Measurements from ENCODE around the gene GPR17. TPM values are rescaled to one million over a fixed set of nuclear protein-coding genes. Genes with fewer than 3 reads are reported as not detected.

The GPR17 gene
- total RNA-seq, 1 donor from 2014 or later = 0.48 TPM

DNA sequence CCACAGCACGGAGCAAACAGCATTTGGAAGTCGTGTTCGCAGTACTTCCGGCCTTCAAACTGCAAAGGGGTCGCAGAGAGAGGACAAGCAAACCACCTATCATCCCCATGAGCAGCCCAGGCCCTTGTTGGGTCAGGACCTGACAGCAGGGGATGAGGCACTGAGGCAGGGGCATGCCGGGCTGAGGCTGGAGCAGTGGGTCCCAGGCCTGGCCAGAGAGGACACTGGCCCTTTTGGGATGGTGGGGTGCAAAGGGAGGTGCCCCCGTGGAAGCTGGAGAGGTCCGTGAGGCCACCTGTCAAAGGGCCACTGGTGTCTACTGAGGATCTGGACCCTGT, 8.9 kb downstream of the GPR17 start:
- no peak for DNase-seq (ENCODE audit: low spot score)

DNA sequence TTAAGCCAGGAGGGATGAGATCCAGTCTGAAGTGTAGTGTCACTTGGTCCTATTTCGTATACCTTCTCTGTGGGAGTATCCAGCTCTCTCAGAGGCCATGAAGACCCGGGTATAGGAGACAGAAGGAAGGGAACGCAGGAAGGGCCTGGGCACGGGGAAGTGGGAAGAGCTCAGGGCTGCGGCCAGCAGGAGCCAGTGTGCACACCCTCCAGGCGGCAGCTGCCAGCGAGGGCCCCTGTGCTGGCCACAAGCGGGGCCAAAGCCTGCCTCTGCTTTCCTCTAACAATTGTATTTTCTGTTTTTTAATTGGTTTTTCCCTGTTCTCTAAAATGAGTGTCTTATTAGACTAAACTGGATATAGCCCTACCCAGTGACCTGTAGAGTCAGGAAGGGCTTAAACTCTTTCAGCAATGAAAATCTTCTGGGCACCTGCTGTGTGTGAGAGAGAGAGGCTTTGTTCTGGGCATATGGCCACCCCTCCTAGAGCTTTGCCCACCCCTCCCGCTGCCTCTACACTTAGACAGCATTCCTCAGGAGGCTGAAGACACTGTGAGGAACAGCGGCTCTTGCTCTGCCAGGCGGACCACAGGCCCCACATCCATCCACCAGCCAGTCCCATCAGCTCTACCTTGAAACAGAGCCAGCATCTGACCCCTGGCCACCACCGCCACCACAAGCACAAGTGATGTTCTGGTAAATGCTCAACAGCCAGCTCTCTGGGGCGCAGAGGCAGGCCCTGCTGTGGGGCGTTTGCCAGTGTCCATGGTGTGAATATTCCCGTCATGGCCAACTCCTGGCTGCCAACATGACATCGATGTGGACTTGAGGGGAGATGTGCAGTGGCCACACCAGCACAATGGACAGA, 9.5 kb downstream of the GPR17 start:
- DNase-seq (ENCODE audit: low spot score) = no peak

DNA sequence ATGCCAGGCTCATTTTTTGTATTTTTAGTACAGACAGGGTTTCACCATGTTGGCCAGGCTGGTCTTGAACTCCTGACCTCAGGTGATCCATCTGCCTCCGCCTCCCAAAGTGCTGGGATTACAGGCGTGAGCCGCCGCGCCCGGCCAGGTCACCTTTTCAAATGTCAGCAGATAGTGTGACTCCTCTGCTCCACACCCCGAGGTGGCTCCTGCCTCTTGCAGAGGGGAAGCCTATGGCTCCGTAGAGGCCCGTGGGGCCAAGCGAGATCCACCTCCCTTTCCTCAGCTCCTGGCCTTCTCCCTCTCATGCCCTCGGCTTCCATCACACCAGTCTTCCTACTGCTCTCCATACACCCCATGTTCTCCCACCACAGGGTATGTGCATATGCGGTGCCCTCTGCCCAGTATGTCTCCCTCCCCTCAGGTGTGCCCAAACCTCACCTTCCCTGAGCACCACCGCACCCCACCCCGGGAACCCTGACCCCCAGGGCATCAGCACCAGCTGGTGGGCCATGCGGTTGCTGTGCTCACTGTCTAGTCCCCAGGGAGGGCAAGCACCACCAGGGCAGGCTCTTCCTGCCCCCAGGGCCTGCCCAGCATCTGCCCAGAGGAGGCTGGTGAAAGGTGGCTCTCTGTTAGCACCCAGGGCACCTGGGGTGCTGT, 10.7 kb downstream of the GPR17 start:
- no peak for DNase-seq (ENCODE audit: low spot score)

DNA sequence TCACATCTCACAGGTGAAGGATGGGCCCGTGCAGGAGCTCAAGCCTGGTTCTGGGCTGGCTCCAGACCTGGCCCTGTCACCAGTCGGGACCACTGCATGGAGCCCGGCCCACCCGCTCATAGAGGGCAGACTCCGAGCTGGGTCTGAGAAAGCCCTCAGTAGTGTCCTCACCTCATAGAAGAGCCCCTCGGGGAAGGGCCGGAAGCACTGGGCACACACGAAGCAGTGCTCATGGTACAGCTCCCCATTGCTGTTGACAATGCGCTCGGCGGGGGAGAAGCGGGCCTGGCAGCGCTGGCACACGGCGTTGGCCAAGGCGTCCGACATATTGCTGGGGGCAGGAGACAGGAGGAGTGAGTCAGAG, 11.3 kb downstream of the GPR17 start:
- no peak for DNase-seq (ENCODE audit: low spot score)

DNA sequence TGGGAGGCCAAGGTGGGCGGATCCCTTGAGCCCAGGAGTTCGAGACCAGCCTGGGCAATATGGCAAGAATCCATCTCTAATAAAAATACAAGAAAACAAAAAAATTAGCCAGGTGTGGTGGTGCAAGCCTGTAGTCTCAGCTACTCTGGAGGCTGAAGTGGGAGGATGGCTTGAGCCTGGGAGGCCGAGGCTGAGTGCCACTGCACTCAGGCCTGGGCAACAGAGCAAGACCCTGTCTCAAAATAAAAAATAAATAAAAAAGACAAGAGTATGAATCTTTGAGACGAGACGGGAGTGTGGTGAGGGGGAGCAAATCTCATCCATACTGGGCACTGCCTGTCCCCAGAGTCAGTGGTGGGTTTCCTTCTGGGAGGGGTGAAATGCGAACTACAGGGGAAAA, 12.2 kb downstream of the GPR17 start:
- DNase-seq (ENCODE audit: low spot score) = no peak

DNA sequence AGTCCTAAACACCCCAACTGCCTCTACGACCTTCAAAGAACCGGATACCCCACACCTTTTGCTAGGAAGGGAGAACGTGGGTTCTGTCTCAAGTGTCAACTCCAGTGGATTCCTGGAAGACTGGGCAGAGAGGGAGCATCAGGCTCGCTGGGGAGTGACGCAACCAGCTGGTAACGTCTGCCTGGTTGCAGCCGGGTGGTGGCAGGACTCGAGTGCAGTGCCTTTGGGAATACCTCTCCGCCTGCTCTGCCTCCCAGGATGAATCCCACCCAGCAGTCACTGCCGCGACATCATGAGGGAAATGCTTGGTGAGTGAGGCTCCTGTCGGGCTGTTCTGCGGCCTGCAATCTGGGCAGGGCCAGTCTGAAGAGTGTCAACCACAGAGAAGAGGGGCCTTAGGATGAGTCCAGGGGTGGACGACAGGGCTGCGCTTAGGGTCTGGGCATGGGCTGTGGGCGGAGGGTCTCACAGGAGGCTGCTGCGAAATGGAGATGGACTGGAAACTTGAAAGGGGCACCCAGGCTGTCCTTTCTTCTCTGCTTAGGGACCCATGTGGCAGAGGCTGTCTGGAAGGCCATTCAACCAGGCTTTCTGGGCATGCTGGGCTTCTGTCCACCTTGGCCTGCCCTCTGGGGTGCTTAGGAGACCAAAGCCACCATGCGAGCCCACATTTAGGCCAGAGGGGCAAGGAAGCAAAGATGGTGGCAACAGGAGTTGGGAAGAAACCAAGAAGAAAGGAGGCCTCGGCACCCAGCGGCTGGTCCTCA, 12.9 kb downstream of the GPR17 start:
- no peak for DNase-seq (ENCODE audit: low spot score)

DNA sequence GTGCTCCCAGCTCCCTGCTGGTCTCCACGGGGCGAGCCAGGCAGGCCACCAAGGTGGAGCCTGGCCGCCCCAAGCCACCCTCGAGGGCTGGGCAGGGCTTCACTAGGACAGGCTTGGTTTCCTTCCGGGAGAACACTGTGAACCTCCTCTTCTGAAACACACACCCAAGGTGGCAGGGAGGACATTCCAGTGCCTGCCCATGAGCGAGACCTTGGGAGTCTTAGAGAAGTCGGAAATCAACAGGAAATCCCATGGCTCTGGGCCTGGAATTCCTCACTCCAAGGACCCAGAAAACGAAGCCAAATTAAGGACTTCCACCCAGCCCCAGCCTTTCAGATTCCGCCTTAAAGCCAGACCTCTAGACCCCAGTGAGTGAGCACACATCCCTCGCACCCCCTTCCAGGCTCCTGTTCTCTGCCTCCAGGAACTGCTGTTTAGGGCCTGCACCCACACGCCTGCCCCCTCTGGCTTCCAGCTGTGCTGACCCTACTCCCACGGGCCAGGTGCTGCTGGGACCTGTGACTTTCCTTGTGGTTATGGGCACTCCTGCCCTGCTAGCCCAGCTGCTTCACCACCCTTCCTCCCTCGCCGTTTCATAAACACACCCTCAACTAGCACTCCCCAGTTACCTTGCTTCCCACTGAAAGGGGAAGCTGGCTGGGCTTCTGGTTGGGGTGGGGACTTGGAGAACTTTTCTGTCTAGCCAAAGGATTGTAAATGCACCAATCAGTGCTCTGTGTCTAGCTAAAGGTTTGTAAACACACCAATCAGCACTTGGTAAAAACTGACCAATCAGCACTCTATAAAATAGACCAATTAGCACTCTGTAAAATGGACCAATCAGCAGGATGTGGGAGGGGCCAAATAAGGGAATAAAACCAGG, 13.7 kb downstream of the GPR17 start:
- DNase-seq (ENCODE audit: low spot score) = peak; percentile 29

DNA sequence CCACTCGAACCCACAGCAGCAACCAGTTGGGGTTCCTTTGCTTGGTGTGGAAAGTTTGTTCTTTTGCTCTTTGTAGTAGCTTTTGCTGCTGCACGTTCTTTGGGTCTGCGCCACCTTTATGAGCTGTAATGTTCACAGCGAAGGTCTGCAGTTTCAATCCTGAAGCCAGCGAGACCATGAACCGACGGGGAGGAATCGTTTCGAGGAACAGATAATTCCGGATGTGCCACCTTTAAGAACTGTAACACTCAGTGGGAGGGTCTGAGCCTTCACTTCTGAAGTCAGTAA, 14.3 kb downstream of the GPR17 start:
- no peak for DNase-seq (ENCODE audit: low spot score)

DNA sequence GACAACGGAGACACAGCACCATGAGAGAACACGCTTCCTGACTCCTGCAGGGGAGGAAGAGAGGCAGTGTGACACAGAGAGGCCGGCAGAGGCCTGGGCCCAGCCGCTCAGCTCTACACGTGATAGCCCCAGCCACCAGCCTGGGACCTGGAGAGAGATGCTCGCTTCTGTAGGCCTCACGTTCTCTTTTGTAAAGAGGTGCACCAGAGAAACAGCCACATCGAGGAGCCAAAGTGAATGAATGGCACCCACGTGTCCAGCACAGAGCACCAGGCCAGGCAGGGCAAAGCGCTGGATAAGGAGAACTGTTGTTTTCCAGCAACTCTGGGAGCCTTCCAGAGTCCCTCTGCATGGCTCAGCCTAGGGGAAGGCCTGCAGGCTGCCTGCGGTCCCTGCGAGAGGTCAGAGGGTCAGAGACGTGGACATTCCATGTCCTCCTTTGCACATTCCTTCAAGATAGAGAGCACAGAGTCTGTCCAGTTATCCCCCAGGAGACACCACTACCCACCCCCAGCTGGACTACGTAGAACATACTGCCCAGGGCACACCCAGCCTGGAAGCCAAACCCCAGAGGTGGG, 15.2 kb downstream of the GPR17 start:
- no peak for DNase-seq (ENCODE audit: low spot score)

DNA sequence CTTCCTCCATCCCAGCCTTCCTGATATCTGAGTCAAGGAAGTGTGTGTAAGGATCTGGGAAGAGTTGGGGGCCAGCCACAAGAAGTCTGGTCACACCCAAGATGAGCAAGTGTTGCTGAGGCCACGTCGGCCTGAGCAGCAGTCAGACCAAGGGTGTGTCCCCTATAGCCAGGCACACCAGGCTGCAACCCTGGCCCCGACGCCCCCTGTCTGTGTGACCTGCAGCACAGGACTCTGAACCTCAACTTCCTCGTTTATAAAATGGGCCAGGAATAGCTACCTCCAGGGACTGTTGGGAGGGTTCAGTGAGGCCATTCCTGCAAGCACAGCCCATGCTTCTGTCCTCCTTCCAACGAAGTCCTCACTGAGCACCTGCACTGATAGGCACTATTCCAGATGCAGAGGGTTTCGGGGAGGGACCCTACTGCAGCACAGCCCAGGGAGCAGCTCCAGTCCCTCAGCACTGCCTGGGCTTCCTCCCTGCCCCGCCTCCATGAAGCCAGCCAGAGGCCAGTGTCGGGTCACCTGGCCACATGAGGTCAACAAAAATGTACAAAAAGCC, 16.1 kb downstream of the GPR17 start:
- no peak for DNase-seq (ENCODE audit: low spot score)

DNA sequence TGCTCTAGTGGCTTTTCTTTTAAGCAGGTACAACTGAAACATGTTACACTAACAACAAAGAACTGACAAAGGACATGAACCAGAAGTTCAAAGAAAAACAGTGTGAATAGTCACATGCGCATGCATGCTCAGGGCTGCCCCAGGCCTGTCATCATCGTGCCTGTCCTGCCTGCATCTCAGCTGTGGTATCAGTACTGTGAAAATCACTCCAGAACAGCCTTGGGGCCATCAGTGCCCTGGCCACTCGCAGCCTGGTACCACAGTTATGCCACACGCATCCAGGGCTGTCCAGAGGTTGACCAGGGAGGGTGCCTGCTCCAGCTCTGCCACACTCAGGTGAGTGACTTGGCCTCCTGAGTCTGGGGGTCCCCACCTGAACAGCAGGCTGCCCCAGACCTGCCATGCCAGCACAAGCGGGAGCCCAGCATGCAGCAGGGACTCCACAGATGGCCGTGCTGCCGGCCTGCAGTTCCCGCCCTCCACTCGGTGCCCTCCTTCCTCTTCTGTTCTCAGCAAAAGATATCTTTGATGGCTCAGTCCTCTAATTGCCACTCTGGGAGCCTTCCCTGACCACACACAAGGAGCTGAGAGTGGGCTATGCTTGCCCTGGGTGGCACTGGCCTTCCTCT, 17.1 kb downstream of the GPR17 start:
- DNase-seq (ENCODE audit: low spot score) = no peak

DNA sequence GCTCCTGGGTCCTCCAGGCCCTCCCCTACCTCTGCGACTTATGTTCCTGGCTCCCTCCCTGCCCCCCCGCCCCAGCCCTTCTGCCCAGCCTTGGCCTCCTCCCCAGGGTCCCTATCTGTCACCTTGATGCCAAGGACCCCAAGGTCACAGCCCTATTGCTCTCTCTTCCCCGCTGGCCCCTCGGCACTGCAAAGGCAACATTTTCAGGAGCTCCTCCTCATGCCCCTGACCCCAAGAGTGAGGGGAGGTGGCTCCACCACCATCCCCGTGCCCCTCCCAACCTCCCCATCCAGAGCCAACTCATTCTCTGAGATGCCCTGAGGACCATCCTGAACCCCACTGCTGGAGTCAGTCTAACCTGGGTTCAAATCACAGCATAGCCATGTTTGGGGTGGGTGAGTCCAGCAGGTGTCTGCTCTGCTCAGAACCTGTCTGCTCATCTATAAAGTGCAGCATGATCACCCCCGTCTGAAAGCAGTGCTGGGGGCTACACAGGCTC, 17.7 kb downstream of the GPR17 start:
- no peak for DNase-seq (ENCODE audit: low spot score)

DNA sequence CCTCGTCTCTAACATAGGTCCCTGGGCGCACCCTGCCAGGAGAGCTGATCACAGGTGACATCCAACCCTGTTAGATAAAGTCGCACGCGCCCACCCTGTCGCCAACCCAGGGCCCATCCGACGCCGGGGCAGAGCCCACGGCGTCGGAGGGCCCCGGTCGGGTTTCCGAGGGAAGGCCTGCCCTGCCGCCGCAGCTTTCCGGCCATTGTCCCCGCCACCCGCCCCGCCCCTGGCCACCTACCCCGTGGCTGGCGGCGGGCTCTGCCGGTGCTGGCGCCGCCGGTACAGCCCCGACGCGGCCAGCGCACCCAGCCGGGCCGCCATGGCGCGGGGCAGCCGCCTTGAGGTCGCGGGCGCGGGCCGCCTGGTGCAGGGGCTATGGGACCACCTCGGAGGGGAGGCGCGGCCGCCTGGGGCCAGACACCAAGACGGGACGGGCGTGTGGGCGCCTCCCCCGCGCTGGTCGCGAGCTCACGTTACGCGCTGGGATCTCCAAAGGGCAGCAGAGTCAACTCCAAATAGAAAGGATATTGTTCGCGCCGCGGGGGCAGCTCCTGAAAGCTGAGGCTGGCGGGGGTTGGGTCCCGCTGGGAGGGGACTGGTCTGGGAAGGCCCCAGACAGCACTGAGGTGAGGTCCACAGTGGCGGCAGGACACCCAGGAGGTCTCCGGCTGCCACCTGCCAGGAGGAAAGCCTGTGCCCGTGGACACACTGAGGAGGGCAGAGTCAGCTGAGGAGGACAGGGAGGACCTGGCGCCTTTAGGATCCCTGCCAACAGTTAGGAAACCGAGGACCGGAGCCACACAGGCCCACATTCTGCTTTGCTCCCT, 18.3 kb downstream of the GPR17 start:
- DNase-seq (ENCODE audit: low spot score) = no peak

DNA sequence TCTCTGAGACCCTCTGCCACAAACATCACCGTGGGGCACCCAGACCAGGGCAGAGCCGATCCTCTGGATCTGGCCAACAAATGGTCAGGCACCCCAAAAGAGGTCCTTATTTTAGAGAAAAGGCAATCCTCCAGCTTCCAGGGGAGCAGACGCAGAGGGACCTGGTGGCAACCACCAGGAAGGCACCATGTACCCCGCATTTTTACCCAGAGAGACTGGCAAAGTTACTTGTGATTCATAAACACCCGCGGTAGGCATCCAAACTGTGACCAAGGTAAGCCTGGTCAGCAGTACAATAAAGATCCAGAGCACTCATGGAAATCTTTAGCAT, 18.9 kb downstream of the GPR17 start:
- DNase-seq (ENCODE audit: low spot score) = no peak

DNA sequence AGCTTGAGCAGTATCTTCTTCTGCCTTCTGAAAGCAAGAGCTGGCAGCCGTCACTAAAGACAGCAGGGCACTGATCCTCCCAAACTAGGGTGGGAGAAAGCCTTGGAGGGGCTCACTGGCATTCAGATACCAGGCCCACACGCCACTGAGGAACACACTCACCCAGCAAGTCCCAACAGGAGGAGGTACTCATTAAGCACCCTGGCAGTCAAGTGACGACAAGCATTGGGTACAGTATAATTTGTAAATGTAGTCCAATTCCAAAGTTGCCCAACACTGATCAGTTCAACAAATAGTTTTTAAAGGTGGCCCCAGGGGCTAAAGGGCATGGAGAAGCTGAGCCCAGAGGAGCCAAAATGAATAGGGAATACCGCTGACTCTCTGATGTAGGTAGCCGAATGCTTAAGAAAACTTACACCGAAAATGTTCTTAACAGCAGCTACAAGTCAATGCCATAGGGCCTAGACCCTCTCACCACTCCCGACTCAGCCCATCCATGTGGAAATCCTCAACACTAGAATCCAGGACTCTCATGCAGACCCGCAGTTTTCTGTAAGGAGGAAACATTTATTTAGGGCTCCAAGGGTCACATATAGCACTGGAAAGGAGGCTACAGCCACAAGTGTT, 19.4 kb downstream of the GPR17 start:
- no peak for DNase-seq (ENCODE audit: low spot score)

DNA sequence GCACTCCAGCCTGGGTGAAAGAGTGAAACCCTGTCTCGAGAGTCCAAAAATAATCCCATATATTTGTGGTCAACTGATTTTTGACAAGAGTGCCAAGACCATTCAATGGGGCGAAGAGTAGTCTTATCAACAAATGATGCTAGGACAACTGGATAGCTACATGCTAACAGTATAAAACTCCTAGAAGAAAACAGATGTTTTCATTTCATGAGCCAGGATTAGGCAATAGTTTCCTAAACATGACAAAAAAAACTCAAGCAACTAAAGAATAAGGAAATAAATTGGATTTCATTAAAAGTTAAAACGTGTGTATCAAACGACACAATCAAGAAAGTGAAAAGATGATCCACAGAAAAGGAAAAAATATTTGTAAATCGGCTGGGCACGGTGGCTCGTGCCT, 23.1 kb downstream of the GPR17 start:
- no peak for DNase-seq (ENCODE audit: low spot score)

DNA sequence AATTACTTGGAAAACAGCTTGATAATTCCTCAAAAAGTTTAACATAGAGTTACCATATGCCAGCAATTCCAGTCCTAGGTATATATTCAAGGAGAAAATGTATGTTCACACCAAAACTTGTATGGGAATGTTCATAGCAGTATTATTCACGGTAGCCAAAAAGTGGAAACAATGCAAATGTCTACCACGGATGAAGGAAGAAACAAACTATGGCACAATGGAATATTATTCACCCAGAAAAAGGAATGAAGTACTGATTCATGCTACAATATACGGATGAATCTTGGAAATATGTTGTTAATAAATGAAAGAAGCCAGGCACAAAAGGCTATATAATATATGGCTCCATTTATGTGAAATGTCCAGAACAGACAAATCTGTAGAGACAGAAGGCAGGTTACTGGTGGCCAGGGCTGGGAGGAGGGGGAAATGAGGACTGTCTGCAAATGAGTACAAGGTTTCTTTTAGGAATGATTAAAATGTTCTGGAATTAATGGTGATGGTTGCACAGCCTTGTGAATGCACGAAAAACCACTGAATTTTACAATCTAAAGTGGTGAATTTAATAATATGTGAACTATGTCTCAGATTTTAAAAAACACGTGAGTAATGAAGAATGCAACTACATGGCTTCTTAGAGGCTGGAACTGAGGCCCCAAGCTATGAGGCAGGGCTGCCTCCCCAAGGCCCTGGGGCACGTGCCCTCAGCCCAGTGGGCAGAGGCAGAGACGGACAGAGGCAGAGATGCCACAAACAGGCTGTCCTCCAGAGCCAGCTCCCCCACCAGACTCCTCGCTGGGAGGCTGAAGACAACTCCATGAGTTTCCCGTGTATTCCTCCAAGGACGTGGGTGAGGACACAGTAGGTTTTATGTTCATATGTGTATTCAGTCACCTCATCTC, 24.4 kb downstream of the GPR17 start:
- no peak for DNase-seq (ENCODE audit: low spot score)

DNA sequence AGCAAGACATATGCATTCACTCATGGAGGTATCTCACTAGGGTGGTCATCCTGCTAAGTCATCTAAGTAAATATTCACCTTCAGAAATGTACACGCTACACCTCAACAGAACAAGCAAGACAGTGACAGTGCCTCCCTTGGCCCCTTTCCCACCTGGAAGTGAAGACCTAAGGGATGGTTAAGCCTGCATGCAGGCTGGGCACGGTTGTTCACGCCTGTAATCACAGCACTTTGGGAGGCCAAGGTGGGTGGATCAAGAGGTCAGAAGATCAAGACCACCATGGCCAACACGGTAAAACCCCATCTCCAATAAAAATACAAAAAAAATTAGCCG, 25.0 kb downstream of the GPR17 start:
- DNase-seq (ENCODE audit: low spot score) = no peak

Measured in umbilical cord (tissue), 2 donors.